Spleen (tissue), 7 donors: Measurements from ENCODE around the gene SCGB1D2.

Experiments
- CTCF ChIP-seq, 11 experiments: fragments of 200-600 bp in 7 of 11; fragments of 450-650 bp in 4 of 11; sonication (generic) in 4 of 11; IDR thresholded peaks in 8 of 11; conservative IDR thresholded peaks in 3 of 11; 1 replicate in 7 of 11; 2 replicates in 4 of 11; pipeline versions ENCODE4 v1.4.0 to v1.8.0; 2016 to 2021; ENCODE audit warnings: antibody characterized with exemption in 11 of 11, inconsistent platforms in 4 of 11, mild to moderate bottlenecking in 1 of 11
- POLR2AphosphoS5 ChIP-seq, 3 donors: sonication (generic); formaldehyde crosslinking; IDR thresholded peaks; one replicate each; pipeline ENCODE4 v1.5.1; 2017; ENCODE audit warnings: antibody characterized with exemption in 3 of 3
- donor health status: DM: no; HTN: no; CAD: no; lungs with moderate emphysema.
- donor health status: DM: no; HTN: no; CAD: no.
- donor health status: DM: no; HTN: no; CAD: no.

- TF ChIP-seq CTCF (IDR thresholded peaks at IDR 0.05 in 8 of 11, conservative IDR thresholded peaks at IDR 0.05 in 3 of 11), result no peak
- no peak for TF ChIP-seq POLR2AphosphoS5 (IDR thresholded peaks at IDR 0.05)
These were observed 24.5 kb downstream of the SCGB1D2 start for GRCh38 chr11:62266558-62266957.
